ENCODE measurements around the gene KIAA2012.

KIAA2012 gene

DNA sequence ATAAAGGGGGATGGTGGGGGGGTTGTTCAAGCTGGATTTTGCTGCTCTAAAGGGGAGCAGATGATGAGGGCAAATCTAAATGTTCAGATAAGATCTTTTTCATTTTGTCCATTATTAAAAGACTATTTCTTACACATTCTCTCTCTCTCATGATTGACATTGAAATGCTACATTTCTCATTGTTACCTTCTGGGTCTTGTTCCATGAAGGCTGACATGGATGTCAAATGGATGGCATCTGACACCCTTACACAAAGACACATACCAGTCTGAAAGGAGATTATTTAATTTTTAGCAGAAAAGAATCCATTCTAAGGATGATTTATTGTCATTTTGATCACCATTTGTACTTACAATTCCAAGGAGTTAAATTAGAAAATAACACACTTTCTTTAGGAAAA, 28.3 kb upstream of the KIAA2012 start:
- no peak for DNase-seq

- no peak for DNase-seq
Observed at GRCh38 chr2:202046572-202046971, 26.5 kb upstream of the KIAA2012 start.

GRCh38 chr2:202049092-202049728, 23.8 kb upstream of the KIAA2012 start:
- no peak for DNase-seq

DNA sequence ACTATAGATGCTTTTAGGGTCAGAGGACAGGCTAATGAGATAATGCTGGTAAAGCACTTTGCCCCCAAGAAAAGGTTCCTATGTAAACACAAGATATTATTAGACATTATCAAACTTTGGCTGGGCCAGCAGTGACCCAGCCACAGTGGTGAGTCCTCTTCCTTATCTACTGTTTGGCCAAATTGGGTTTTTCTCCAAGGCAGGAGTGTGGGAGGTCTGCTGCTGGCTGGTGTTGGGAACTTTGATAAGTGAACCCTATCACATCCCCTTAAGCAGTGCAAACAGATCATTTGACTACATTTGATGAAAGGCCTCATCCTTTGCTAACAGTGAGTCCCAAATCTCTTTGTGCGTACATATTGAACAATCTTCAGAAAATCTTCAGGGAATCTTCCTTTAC, 23.2 kb upstream of the KIAA2012 start:
- DNase-seq = no peak

GRCh38 chr2:202050652-202051051, 22.4 kb upstream of the KIAA2012 start:
- DNase-seq = no peak

DNA sequence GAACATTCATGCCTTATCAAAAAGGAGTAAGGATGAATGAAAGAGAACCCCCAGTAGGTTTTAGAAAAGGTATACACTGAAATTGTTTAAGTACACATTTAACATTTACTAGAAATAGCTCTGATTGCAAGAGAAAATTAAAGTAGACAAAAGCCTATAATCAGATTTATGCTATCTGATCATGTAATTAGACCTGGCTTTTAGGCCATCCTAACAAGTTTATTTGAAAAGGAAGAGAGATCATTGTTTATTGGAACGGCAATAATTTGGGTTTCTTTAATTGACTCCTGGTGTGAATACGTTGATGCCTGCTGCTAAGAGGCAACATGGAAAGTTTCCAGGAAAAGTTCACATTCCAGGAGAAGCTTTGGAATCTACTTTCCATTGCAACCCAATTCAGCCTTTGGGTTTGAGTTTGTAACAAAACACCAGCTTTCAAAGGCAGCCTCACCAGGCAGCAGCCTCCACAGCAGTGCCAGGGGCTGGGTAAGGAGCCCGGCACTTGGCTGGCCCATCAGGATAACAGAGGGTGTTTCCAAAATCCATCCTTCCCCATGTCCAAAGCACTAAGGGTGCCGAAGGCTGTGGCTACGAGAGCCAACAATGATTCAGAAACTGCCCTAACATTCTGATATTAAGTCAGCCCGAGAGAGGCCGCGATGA, 21.4 kb upstream of the KIAA2012 start:
- DNase-seq = no peak

GRCh38 chr2:202052235-202052634, 20.8 kb upstream of the KIAA2012 start:
- no peak for DNase-seq

DNA sequence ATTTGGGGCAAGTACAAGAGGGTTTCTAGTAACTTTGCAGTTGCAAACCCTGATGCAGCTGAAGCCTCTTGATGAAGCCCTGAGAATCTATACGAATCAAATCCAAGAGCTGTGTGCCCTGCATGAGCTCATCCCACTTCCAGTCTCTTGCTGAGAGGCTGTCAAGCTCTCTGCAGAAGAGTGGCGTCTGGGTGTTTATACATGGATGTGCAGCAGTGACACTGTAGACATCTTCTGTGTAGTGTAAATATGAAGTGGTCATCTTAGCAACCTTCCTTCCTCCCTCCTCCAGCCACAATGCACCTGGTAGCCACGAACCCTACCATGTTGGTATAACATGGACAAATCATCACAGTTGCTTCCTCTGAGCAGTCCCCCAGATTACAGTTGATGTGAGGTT, 18.4 kb upstream of the KIAA2012 start:
- no peak for DNase-seq

- DNase-seq = no peak
Observed at GRCh38 chr2:202056611-202057010, 16.4 kb upstream of the KIAA2012 start.

DNA sequence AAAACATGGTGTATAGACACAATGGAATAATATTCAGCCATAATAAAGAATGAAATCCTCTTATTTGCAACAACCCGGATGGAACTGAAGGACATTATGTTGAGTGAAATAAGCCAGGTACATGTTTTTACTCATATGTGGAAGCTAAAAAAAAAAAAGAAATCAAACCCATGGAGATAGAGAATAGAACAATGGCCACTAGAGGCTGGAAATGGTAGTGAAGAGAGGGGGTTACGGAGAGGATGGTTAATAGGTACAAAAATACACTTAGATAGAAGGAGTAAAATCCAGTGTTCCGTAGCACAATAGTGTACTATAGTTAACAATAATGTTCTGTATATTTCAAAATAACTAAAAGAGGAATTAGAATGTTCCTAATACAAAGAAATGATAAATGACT, 12.8 kb upstream of the KIAA2012 start:
- no peak for DNase-seq

DNA sequence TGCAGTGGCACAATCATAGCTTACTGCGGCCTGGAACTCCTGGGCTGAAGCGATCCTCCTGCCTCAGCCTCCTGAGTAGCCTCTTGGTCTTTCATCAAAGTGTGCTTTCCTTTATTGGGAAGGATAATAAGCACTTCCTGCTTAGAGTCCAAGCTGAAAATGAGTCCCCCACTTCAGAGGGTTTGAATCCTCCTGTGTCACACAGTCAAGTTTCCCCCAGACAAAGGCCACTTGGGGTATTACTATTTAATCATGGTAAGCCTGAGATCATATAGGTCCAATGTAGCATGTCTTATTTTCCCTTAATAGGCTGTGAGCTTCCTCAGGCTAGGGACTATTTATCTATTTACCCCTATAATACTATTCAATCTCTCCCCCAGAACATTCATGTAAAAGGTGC, 11.4 kb upstream of the KIAA2012 start:
- DNase-seq = no peak

DNA sequence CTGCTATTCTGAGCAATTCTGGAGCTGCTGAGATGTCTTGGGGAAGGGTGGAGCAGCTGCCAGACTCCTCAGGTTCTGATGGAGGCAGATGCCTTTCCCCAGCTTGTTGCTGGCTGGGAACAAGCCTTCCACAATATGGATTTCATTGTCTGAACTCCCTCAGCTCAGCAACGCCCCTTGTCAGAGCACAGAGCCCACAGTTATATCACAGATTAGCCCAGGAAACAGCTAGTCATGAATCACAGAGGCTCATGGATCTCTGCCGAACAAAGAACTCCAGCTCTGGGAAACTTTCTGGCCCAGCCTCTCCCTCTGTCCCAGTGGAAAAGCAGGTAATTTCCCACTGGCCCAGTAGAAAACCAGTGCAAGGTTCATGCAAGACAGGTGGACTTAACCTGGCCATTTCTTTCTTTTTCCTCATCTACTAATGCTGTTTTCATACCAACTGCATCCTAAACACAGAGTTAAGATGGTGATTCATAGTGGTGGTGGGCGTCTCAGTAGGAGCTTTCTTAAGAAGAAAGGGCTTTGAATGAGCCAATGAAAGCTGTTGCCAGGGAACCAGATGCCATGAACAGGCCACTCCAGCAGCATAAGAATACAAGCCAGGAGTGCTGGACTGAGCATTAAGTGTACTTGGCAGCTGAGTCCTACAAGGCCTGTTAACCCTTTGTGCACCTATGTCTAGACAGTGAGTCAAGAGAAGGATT, 8.7 kb upstream of the KIAA2012 start:
- no peak for DNase-seq

DNA sequence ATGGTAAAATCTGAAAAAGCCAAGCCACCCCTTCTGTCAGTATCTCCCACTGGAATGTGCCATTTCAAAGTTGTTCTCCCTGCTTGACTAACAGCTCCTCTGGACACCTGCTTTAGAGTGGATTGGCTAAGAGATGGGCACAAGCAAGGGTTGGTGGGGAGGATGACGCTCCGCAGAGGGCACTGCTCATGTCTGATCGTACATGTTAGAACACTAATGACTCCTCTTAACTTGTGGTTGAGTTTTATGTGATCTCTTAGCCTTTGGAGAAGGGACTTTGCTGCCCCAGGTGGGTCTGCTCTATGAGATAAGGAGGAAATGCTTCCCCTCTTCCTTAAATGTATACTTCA, 8.2 kb upstream of the KIAA2012 start:
- DNase-seq = no peak

- DNase-seq = no peak
Observed at GRCh38 chr2:202065876-202066275, 7.2 kb upstream of the KIAA2012 start.

GRCh38 chr2:202066875-202067274, 6.2 kb upstream of the KIAA2012 start:
- no peak for DNase-seq

GRCh38 chr2:202067589-202067988, 5.5 kb upstream of the KIAA2012 start:
- no peak for DNase-seq

DNA sequence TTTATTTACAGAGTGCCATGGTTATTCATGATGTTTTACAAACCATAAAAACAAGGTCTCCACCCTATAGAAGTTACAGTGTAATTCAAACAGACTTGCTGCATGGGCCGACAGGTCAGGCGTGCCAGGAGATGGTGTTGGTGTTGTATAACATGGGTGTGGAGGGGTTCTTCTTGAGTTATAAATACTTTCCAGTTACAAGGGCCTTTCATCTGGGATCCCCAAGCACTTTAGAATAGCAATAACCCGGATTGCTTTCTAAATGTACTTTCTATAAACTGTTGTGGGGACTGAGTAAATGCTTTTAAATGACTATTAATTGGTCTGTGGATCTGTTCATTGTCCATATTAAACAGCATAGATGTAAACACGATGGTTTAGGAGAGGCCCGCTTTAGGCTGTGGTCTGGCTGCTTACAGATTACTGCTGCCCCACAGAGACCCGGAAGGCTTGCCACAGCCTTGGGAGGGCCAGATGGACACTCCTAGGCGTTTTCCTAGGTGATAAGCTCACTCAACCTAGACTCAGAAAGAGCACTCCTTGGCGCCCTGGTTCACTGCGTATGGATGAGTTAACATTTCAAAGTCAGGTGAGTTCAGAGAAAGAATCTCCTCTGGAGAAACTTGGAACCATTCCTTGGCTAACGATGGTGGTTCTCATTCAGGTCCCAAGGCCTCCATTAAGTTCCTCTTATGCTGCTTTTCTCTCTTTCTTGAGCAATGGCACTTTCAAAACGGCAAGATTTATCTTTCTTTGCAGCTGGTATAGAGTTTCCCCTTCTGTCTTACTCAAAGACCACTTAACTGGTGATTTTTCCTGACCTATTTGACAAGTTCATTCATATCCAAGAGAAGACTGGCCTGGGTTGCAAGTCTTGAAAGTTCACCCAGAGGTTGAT, 3.6 kb upstream of the KIAA2012 start:
- DNase-seq = no peak

DNA sequence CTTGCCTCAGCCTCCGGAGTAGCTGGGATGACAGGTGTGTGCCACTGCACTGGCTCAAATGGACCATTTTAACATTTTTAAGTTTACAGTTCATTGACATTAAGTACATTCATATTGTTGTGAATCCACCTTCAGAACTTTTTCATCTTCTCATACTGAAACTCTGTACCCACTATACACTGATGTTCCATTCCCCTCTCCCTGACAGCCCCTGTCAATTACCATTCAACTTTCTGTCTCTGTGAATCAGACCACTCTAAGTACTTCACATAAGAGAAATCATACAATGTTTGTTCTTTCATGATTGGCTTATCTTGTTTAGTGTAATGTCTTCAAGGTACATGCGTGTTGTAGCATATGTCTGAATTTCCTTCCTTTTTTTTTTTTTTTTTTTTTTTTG, 1.9 kb upstream of the KIAA2012 start:
- no peak for DNase-seq

DNA sequence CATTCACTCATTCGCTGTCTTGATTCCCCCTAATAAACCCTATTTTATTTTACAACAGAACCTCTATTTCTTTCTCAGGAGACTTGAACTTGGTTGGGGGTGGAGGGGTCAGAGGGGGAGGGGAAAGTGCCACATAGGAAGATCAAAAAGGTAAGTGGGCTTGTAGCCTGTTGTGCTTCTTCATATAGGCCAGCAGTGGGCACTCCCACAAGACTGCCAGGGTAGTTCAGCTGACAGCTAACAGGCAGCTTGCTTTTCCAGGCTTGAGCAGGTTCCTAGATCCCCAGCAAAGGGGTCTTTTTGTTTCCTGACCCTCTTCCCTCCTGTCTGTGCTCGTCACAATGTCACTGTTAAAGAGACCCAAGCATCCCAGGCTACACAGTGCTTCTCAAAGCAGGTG, 829 bp upstream of the KIAA2012 start:
- DNase-seq = no peak

DNA sequence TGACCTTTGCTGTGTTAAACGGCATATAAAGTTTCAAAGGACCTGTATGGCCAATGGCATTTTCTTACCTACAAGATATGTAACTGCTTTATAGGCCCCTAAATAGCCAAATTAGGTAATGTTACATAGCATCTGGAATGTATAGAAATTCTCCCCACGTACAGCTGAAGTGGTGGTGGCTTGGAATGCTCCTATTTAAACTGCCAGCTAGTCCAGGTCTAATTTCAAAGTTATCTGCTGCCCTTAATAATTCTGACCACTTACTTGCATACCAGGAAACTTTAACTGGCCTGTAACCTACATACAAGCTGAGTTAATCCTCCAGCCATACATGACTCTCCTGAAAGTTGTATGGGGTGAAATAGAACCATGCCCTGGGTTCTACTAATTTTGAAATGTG, 1.3 kb downstream of the KIAA2012 start:
- DNase-seq = no peak

DNA sequence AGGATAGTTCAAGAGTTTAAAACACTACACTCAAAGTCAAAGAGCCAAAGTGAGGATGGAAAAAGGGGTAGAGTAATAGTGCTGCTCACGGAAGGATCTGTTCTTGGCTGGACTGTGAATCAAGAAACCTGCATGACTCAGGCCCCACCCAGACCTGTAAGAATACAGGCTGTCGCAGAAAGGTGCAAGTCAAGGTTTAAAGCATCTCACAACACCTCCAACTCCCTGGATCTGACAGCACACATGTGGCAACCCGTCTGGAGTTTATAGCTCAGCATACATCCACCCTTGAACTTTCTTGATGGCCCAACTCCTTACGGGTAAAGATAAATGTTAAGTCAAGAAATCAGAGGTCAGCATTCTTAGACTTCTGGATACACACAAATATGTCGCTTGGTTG, 6.3 kb downstream of the KIAA2012 start:
- no peak for DNase-seq

DNA sequence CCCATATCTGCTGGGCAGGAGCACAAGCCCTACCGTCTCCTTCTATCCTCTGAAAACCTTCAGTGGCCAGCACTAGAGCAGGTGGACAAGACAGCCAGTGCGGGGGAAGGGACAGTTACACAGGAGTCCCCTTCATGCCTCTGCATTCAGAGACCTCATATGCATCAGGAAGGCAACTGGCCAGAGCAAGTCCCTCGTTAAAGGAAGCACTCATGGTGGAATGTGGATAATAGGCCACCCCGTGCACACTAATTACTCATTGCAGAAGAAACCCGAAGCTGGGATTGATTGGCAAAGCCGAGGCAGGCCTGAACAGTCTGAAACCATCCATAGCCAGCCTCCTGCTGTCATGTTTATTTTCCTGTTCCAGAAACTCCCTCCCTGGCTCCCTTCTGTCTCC, 11.2 kb downstream of the KIAA2012 start:
- DNase-seq = no peak

- no peak for DNase-seq
Observed at GRCh38 chr2:202088777-202089176, 15.7 kb downstream of the KIAA2012 start.

- DNase-seq = no peak
Observed at GRCh38 chr2:202090530-202090929, 17.5 kb downstream of the KIAA2012 start.

Data from NCI-H1436 (cell line).